ENCODE data around the gene RABAC1. TPM values are rescaled to one million over a fixed set of nuclear protein-coding genes. Genes with fewer than 3 reads are reported as not detected.
A peak's percentile ranks its signal among the peaks of the same experiment; 100 is the strongest.

The RABAC1 gene
- total RNA-seq, 1 donor from 2014 or later, result 257 TPM

- Histone ChIP-seq H4K20me1 (ENCODE audit: insufficient read depth, low read length) (peaks cover 20% of the 10 kb centered on the region), H3K9ac (ENCODE audit: low read length) (peak within 1 kb of the TSS; percentile 43), H2AFZ (ENCODE audit: low read depth, low read length) (peak within 1 kb of the TSS; percentile 69), H3K9me3 (ENCODE audit: insufficient read depth, low read depth, low read length) (peaks cover 9% of the 10 kb centered on the region), H3K36me3 (ENCODE audit: insufficient read depth, low read length) (no peaks in the 10 kb centered on the region), H3K4me3 (ENCODE audit: insufficient read depth, low read depth, low read length) (peak within 1 kb of the TSS; percentile 33), H3K79me2 (ENCODE audit: insufficient read depth, low read length) (no peaks in the 10 kb centered on the region), H3K27ac (ENCODE audit: low read depth, low read length) (no peak within 1 kb of the TSS), H3K27me3 (ENCODE audit: insufficient read depth, low read length) (peaks cover 83% of the 10 kb centered on the region), H3K4me1 (ENCODE audit: insufficient read depth, low read length) (no peaks in the 10 kb centered on the region), H3K4me2 (ENCODE audit: low read length) (peak within 1 kb of the TSS; percentile 89)
- TF ChIP-seq EZH2 (IDR thresholded peaks at IDR 0.05; ENCODE audit: insufficient read depth, low read length), result no peak
- TF ChIP-seq, protein P1, sequence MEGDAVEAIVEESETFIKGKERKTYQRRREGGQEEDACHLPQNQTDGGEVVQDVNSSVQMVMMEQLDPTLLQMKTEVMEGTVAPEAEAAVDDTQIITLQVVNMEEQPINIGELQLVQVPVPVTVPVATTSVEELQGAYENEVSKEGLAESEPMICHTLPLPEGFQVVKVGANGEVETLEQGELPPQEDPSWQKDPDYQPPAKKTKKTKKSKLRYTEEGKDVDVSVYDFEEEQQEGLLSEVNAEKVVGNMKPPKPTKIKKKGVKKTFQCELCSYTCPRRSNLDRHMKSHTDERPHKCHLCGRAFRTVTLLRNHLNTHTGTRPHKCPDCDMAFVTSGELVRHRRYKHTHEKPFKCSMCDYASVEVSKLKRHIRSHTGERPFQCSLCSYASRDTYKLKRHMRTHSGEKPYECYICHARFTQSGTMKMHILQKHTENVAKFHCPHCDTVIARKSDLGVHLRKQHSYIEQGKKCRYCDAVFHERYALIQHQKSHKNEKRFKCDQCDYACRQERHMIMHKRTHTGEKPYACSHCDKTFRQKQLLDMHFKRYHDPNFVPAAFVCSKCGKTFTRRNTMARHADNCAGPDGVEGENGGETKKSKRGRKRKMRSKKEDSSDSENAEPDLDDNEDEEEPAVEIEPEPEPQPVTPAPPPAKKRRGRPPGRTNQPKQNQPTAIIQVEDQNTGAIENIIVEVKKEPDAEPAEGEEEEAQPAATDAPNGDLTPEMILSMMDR (IDR thresholded peaks at IDR 0.05; ENCODE audit: insufficient read depth, low read depth, low read length), result no peak
- peaks cover 7% of the 10 kb centered on the region for H3K9me3 Mint-ChIP-seq (ENCODE audit: unreplicated experiment)
- H3K4me1 Mint-ChIP-seq (ENCODE audit: low read depth, unreplicated experiment), result peaks cover 7% of the 10 kb centered on the region
- H3K27ac Mint-ChIP-seq (ENCODE audit: unreplicated experiment), result no peak within 1 kb of the TSS
- peaks cover 2% of the 10 kb centered on the region for H3K36me3 Mint-ChIP-seq (ENCODE audit: low read depth, unreplicated experiment)
- FAIRE-seq (no peak), DNase-seq (ENCODE audit: low read depth) (no peak)
- peaks cover 38% of the 10 kb centered on the region for H3K27me3 Mint-ChIP-seq (ENCODE audit: low read depth, unreplicated experiment)
- H3K4me3 Mint-ChIP-seq (ENCODE audit: unreplicated experiment), result peak within 1 kb of the TSS; percentile 80
Measured at GRCh38 chr19:41928221-41928683, 30.9 kb downstream of the RABAC1 start, which contains the start of gene ERFL. Gene ERFL, minus strand, starts transcription at chr19:41928449. Its CDS starts 15,530 bp downstream, at chr19:41912919.

- Histone ChIP-seq H3K27me3 (ENCODE audit: insufficient read depth, low read length) (peaks cover 83% of the 10 kb centered on the region), H3K4me3 (ENCODE audit: insufficient read depth, low read depth, low read length) (peak overlapping the region; percentile 33), H3K36me3 (ENCODE audit: insufficient read depth, low read length) (no peaks in the 10 kb centered on the region), H3K27ac (ENCODE audit: low read depth, low read length) (no peak overlapping the region), H3K4me1 (ENCODE audit: insufficient read depth, low read length) (no peaks in the 10 kb centered on the region), H4K20me1 (ENCODE audit: insufficient read depth, low read length) (peaks cover 20% of the 10 kb centered on the region), H3K4me2 (ENCODE audit: low read length) (peak overlapping the region; percentile 89), H3K9me3 (ENCODE audit: insufficient read depth, low read depth, low read length) (peaks cover 9% of the 10 kb centered on the region), H2AFZ (ENCODE audit: low read depth, low read length) (peak overlapping the region; percentile 69), H3K79me2 (ENCODE audit: insufficient read depth, low read length) (no peaks in the 10 kb centered on the region), H3K9ac (ENCODE audit: low read length) (peak overlapping the region; percentile 43)
- no peak for DNase-seq (ENCODE audit: low read depth)
- no peak for FAIRE-seq
- H3K9me3 Mint-ChIP-seq (ENCODE audit: unreplicated experiment), result peaks cover 10% of the 10 kb centered on the region
- H3K36me3 Mint-ChIP-seq (ENCODE audit: low read depth, unreplicated experiment), result peaks cover 2% of the 10 kb centered on the region
- TF ChIP-seq EZH2 (IDR thresholded peaks at IDR 0.05; ENCODE audit: insufficient read depth, low read length), result peak; percentile 43
- TF ChIP-seq, protein P1 (IDR thresholded peaks at IDR 0.05; ENCODE audit: insufficient read depth, low read depth, low read length), result no peak
- H3K4me3 Mint-ChIP-seq (ENCODE audit: unreplicated experiment), result peak overlapping the region; percentile 78
- H3K27me3 Mint-ChIP-seq (ENCODE audit: low read depth, unreplicated experiment), result peaks cover 40% of the 10 kb centered on the region
- peaks cover 4% of the 10 kb centered on the region for H3K4me1 Mint-ChIP-seq (ENCODE audit: low read depth, unreplicated experiment)
- no peak overlapping the region for H3K27ac Mint-ChIP-seq (ENCODE audit: unreplicated experiment)
Measured at GRCh38 chr19:41927497-41928192, 31.5 kb downstream of the RABAC1 start.
